Erythroblast (primary cell): ENCODE results near the gene NANOS1.

Source experiments
- DNase-seq, 2 experiments: peaks; one replicate each; lab custom pipeline; 2025; lab: John Stamatoyannopoulos, UW
- GATA1 ChIP-seq: IDR thresholded peaks from 2 replicates; pipeline ENCODE4 v1.6.1; 2011; ENCODE audit warnings: low read depth, mild to moderate bottlenecking, control low read depth, low read length, moderate library complexity
- POLR2A ChIP-seq: IDR thresholded peaks from 2 replicates; pipeline ENCODE4 v1.6.1; 2011; ENCODE audit warnings: mild to moderate bottlenecking, low read length

NANOS1 gene

GRCh38 chr10:119061352-119061751, 31.8 kb downstream of the NANOS1 start:
- TF ChIP-seq POLR2A, result no peak
- no peak for TF ChIP-seq GATA1

GRCh38 chr10:119061926-119062325, 32.4 kb downstream of the NANOS1 start:
- TF ChIP-seq GATA1 (no peak), POLR2A (no peak)
- no peak for DNase-seq

More at GRCh38 chr10:119061352-119061751, 31.8 kb downstream of the NANOS1 start:
- DNase-seq, result no peak

- DNase-seq, result no peak
- no peak for TF ChIP-seq POLR2A
- no peak for TF ChIP-seq GATA1
Measured at GRCh38 chr10:119070395-119071165, 41.1 kb downstream of the NANOS1 start.

- TF ChIP-seq POLR2A, result no peak
- TF ChIP-seq GATA1, result no peak
- DNase-seq, result no peak
Measured at GRCh38 chr10:119073584-119073983, 44.1 kb downstream of the NANOS1 start.

GRCh38 chr10:119078422-119079179, 49.1 kb downstream of the NANOS1 start:
- peak in 1 of 2 experiments; percentile 34 for DNase-seq
- TF ChIP-seq GATA1 (no peak), POLR2A (no peak)

- TF ChIP-seq POLR2A (no peak), GATA1 (no peak)
- peak; percentile 80 to 85 for DNase-seq
Measured at GRCh38 chr10:119079599-119080520, 50.3 kb downstream of the NANOS1 start.

- TF ChIP-seq POLR2A (peak; percentile 98), GATA1 (no peak)
- peak; percentile 95 to 97 for DNase-seq
Measured at GRCh38 chr10:119080521-119081259, 51.2 kb downstream of the NANOS1 start, which contains the start of gene EIF3A. EIF3A (minus strand) TSS chr10:119080817; CDS start chr10:119080676, 141 bp downstream.
